Neuron (in vitro differentiated cells): ENCODE data around the gene DUS2.

Source experiments
- H2AFZ ChIP-seq: one replicate; pipeline ENCODE4 v1.6.1; 2013; ENCODE audit warnings: low read depth, mild to moderate bottlenecking, inconsistent platforms, low read length, moderate library complexity
- H3K27me3 ChIP-seq: one replicate; pipeline ENCODE4 v1.6.1; 2013; ENCODE audit warnings: low read length; ENCODE audit not compliant: insufficient read depth
- H3K36me3 ChIP-seq: one replicate; pipeline ENCODE4 v1.6.1; 2013; ENCODE audit warnings: low read length; ENCODE audit not compliant: insufficient read depth
- H3K4me1 ChIP-seq: one replicate; pipeline ENCODE4 v1.6.1; 2013; ENCODE audit warnings: low read length; ENCODE audit not compliant: insufficient read depth
- H3K4me3 ChIP-seq: 2 replicates; pipeline ENCODE4 v1.5.1; 2013; ENCODE audit warnings: mild to moderate bottlenecking, low read length, moderate library complexity
- H3K9me3 ChIP-seq: one replicate; pipeline ENCODE4 v1.6.1; 2013; ENCODE audit warnings: low read length

DUS2 gene

GRCh38 chr16:68079376-68079625, 56.2 kb downstream of the DUS2 start:
- H3K4me3 ChIP-seq: no peak overlapping the region
- no peak overlapping the region for H2AFZ ChIP-seq
- no peaks in the 10 kb centered on the region for H3K27me3 ChIP-seq
- H3K9me3 ChIP-seq: no peaks in the 10 kb centered on the region
- peaks cover 12% of the 10 kb centered on the region for H3K4me1 ChIP-seq
- H3K36me3 ChIP-seq: peaks cover 38% of the 10 kb centered on the region

GRCh38 chr16:68079626-68080344, 56.7 kb downstream of the DUS2 start:
- H3K9me3 ChIP-seq: no peaks in the 10 kb centered on the region
- H2AFZ ChIP-seq: no peak overlapping the region
- peaks cover 13% of the 10 kb centered on the region for H3K4me1 ChIP-seq
- peaks cover 33% of the 10 kb centered on the region for H3K36me3 ChIP-seq
- H3K27me3 ChIP-seq: no peaks in the 10 kb centered on the region
- no peak overlapping the region for H3K4me3 ChIP-seq

GRCh38 chr16:68081861-68082628, 59.0 kb downstream of the DUS2 start:
- no peak overlapping the region for H3K4me3 ChIP-seq
- peaks cover 14% of the 10 kb centered on the region for H3K36me3 ChIP-seq
- no peaks in the 10 kb centered on the region for H3K9me3 ChIP-seq
- H3K4me1 ChIP-seq: peaks cover 15% of the 10 kb centered on the region
- no peak overlapping the region for H2AFZ ChIP-seq
- no peaks in the 10 kb centered on the region for H3K27me3 ChIP-seq

- Histone ChIP-seq H3K4me1 (peaks cover 22% of the 10 kb centered on the region), H3K27me3 (no peaks in the 10 kb centered on the region), H3K4me3 (no peak overlapping the region), H3K36me3 (peaks cover 10% of the 10 kb centered on the region), H3K9me3 (no peaks in the 10 kb centered on the region), H2AFZ (no peak overlapping the region)
These were observed 59.6 kb downstream of the DUS2 start for GRCh38 chr16:68082629-68083238.

- H3K9me3 ChIP-seq: no peaks in the 10 kb centered on the region
- H3K27me3 ChIP-seq: no peaks in the 10 kb centered on the region
- peaks cover 22% of the 10 kb centered on the region for H3K4me1 ChIP-seq
- H3K4me3 ChIP-seq: peak overlapping the region; percentile 64
- H2AFZ ChIP-seq: no peak overlapping the region
- peaks cover 5% of the 10 kb centered on the region for H3K36me3 ChIP-seq
These were observed 60.2 kb downstream of the DUS2 start for GRCh38 chr16:68083239-68083781.

- H3K4me3 ChIP-seq: peak overlapping the region; percentile 64
- no peaks in the 10 kb centered on the region for H3K9me3 ChIP-seq
- no peaks in the 10 kb centered on the region for H3K27me3 ChIP-seq
- peaks cover under 1% of the 10 kb centered on the region for H3K36me3 ChIP-seq
- H2AFZ ChIP-seq: no peak overlapping the region
- H3K4me1 ChIP-seq: peaks cover 22% of the 10 kb centered on the region
These were observed 60.9 kb downstream of the DUS2 start for GRCh38 chr16:68083861-68084503.

GRCh38 chr16:68084504-68085258, 61.6 kb downstream of the DUS2 start:
- Histone ChIP-seq H3K27me3 (no peaks in the 10 kb centered on the region), H3K9me3 (no peaks in the 10 kb centered on the region), H3K36me3 (no peaks in the 10 kb centered on the region), H3K4me3 (peak overlapping the region; percentile 64), H3K4me1 (peaks cover 22% of the 10 kb centered on the region), H2AFZ (peak overlapping the region; percentile 3)

- Histone ChIP-seq H3K27me3 (no peaks in the 10 kb centered on the region), H3K4me1 (peaks cover 22% of the 10 kb centered on the region), H3K9me3 (no peaks in the 10 kb centered on the region)
These were observed 62.4 kb downstream of the DUS2 start, which contains the start of gene NFATC3 for GRCh38 chr16:68085259-68086071. NFATC3 (plus strand) TSS chr16:68085370; CDS start chr16:68085682, 312 bp downstream.

GRCh38 chr16:68086336-68086841, 63.3 kb downstream of the DUS2 start:
- Histone ChIP-seq H2AFZ (no peak overlapping the region), H3K4me1 (peaks cover 22% of the 10 kb centered on the region), H3K9me3 (no peaks in the 10 kb centered on the region), H3K27me3 (no peaks in the 10 kb centered on the region), H3K4me3 (peak overlapping the region; percentile 99), H3K36me3 (no peaks in the 10 kb centered on the region)

More at GRCh38 chr16:68085259-68086071, 62.4 kb downstream of the DUS2 start, which contains the start of gene NFATC3:
- peak within 1 kb of the TSS; percentile 85 for H2AFZ ChIP-seq
- H3K4me3 ChIP-seq: peak within 1 kb of the TSS; percentile 99
- H3K36me3 ChIP-seq: no peaks in the 10 kb centered on the region

GRCh38 chr16:68086860-68087268, 63.8 kb downstream of the DUS2 start:
- H3K27me3 ChIP-seq: no peaks in the 10 kb centered on the region
- no peaks in the 10 kb centered on the region for H3K9me3 ChIP-seq
- H3K4me1 ChIP-seq: peaks cover 24% of the 10 kb centered on the region
- H3K4me3 ChIP-seq: peak overlapping the region; percentile 99
- no peak overlapping the region for H2AFZ ChIP-seq
- H3K36me3 ChIP-seq: no peaks in the 10 kb centered on the region

- Histone ChIP-seq H3K36me3 (no peaks in the 10 kb centered on the region), H3K27me3 (no peaks in the 10 kb centered on the region), H3K4me3 (peak overlapping the region; percentile 99), H2AFZ (no peak overlapping the region), H3K9me3 (no peaks in the 10 kb centered on the region), H3K4me1 (peaks cover 24% of the 10 kb centered on the region)
These were observed 64.6 kb downstream of the DUS2 start for GRCh38 chr16:68087688-68088087.
